ENCODE measurements around the gene LINC00305.

The LINC00305 gene

DNA sequence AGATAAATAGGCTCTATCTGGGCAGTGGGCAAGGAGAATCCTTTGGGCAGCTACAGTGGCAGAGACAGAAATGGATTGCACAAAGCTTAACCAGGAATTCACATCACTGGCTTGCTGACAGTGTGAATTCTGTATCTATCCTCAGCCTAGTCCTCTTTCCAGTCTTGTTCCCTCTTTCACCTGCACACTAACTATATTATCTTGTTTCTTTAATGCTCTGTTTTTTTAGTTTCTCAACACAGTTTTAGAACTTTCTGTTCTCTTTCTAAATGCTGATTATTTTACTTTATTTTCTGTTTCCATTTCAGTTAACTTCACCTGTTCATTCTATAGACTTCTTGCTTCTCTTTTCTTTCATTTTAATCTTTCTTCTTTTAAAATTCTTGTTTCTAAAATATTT lies 66.4 kb downstream of the LINC00305 start:
- no peaks in the 10 kb centered on the region for H3K27me3 ChIP-seq (ENCODE audit: control insufficient read depth, insufficient read depth, low read length)
- H3K4me1 ChIP-seq (ENCODE audit: control insufficient read depth, low read depth, low read length) = peaks cover 12% of the 10 kb centered on the region
- H3K9me3 ChIP-seq (ENCODE audit: control insufficient read depth, low read depth, low read length) = no peaks in the 10 kb centered on the region
- no peak overlapping the region for H3K9ac ChIP-seq (ENCODE audit: low read length)
- no peaks in the 10 kb centered on the region for H3K36me3 ChIP-seq (ENCODE audit: control insufficient read depth, low read depth, low read length)
- H3K27ac ChIP-seq (ENCODE audit: low read length) = no peak overlapping the region
- no peak overlapping the region for H3K4me3 ChIP-seq (ENCODE audit: low read length)

DNA sequence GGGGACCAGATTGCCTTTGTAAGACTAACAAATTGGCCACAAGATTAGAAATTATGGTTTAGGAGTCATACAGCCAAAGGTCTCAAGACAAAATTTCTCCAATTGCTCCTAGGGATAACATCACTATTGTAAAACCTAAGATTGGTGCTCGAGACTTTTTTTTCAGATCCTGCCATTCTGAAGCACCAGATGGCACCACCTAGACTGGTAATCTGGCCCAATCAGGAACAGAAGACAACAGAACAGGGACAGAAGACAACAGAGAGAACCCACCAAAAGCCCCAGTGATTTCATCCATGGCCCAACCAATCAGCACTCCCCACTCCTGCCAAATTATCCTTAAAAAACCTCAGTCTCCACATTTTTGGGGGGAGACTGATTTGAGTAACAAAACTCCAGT lies 66.8 kb downstream of the LINC00305 start:
- no peaks in the 10 kb centered on the region for H3K36me3 ChIP-seq (ENCODE audit: control insufficient read depth, low read depth, low read length)
- no peaks in the 10 kb centered on the region for H3K27me3 ChIP-seq (ENCODE audit: control insufficient read depth, insufficient read depth, low read length)
- no peak overlapping the region for H3K4me3 ChIP-seq (ENCODE audit: low read length)
- peaks cover 12% of the 10 kb centered on the region for H3K4me1 ChIP-seq (ENCODE audit: control insufficient read depth, low read depth, low read length)
- H3K27ac ChIP-seq (ENCODE audit: low read length) = no peak overlapping the region
- no peak overlapping the region for H3K9ac ChIP-seq (ENCODE audit: low read length)
- H3K9me3 ChIP-seq (ENCODE audit: control insufficient read depth, low read depth, low read length) = no peaks in the 10 kb centered on the region

- Histone ChIP-seq H3K27me3 (ENCODE audit: control insufficient read depth, insufficient read depth, low read length) (no peaks in the 10 kb centered on the region), H3K27ac (ENCODE audit: low read length) (no peak overlapping the region), H3K9ac (ENCODE audit: low read length) (no peak overlapping the region), H3K4me3 (ENCODE audit: low read length) (no peak overlapping the region), H3K36me3 (ENCODE audit: control insufficient read depth, low read depth, low read length) (no peaks in the 10 kb centered on the region), H3K9me3 (ENCODE audit: control insufficient read depth, low read depth, low read length) (no peaks in the 10 kb centered on the region), H3K4me1 (ENCODE audit: control insufficient read depth, low read depth, low read length) (no peaks in the 10 kb centered on the region)
Observed at GRCh38 chr18:64073971-64074370, 74.9 kb downstream of the LINC00305 start.

- H3K9ac ChIP-seq (ENCODE audit: low read length) = no peak overlapping the region
- peaks cover 51% of the 10 kb centered on the region for H3K27me3 ChIP-seq (ENCODE audit: control insufficient read depth, insufficient read depth, low read length)
Observed at GRCh38 chr18:64055019-64055418, 93.9 kb downstream of the LINC00305 start.

GRCh38 chr18:64053246-64053645 lies 95.6 kb downstream of the LINC00305 start:
- H3K9ac ChIP-seq (ENCODE audit: low read length) = no peak overlapping the region
- H3K36me3 ChIP-seq (ENCODE audit: control insufficient read depth, low read depth, low read length) = no peaks in the 10 kb centered on the region
- no peaks in the 10 kb centered on the region for H3K9me3 ChIP-seq (ENCODE audit: control insufficient read depth, low read depth, low read length)
- no peak overlapping the region for H3K4me3 ChIP-seq (ENCODE audit: low read length)
- peaks cover 6% of the 10 kb centered on the region for H3K4me1 ChIP-seq (ENCODE audit: control insufficient read depth, low read depth, low read length)
- peaks cover 51% of the 10 kb centered on the region for H3K27me3 ChIP-seq (ENCODE audit: control insufficient read depth, insufficient read depth, low read length)
- no peak overlapping the region for H3K27ac ChIP-seq (ENCODE audit: low read length)

More at GRCh38 chr18:64055019-64055418, 93.9 kb downstream of the LINC00305 start:
- Histone ChIP-seq H3K4me3 (ENCODE audit: low read length) (no peak overlapping the region), H3K27ac (ENCODE audit: low read length) (no peak overlapping the region), H3K9me3 (ENCODE audit: control insufficient read depth, low read depth, low read length) (no peaks in the 10 kb centered on the region), H3K36me3 (ENCODE audit: control insufficient read depth, low read depth, low read length) (no peaks in the 10 kb centered on the region), H3K4me1 (ENCODE audit: control insufficient read depth, low read depth, low read length) (peaks cover 6% of the 10 kb centered on the region)

GRCh38 chr18:64052772-64053171 lies 96.1 kb downstream of the LINC00305 start:
- Histone ChIP-seq H3K27ac (ENCODE audit: low read length) (no peak overlapping the region), H3K27me3 (ENCODE audit: control insufficient read depth, insufficient read depth, low read length) (peaks cover 51% of the 10 kb centered on the region), H3K4me1 (ENCODE audit: control insufficient read depth, low read depth, low read length) (peaks cover 6% of the 10 kb centered on the region), H3K4me3 (ENCODE audit: low read length) (no peak overlapping the region), H3K36me3 (ENCODE audit: control insufficient read depth, low read depth, low read length) (no peaks in the 10 kb centered on the region), H3K9ac (ENCODE audit: low read length) (no peak overlapping the region), H3K9me3 (ENCODE audit: control insufficient read depth, low read depth, low read length) (no peaks in the 10 kb centered on the region)

DNA sequence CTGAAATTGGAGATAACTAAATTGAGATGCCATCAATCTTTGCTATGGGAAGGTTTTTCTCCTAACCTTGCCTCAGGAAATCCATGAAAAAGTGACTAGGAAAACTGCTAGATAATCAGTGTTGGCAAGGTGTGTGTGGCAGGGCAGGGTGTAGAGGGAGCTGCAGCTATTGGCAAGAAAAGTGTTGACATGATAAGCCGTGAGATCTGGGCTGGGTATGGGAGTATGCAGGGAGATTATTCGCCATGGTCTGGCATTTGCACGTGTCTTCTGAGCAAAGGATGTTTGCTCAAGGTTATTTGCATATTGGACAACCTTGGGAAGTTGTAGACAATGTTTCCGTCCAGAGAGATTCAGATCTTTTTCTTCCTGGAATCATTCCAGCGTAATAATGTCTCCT lies 104.3 kb downstream of the LINC00305 start:
- Histone ChIP-seq H3K9ac (ENCODE audit: low read length) (no peak overlapping the region), H3K27ac (ENCODE audit: low read length) (no peak overlapping the region), H3K4me3 (ENCODE audit: low read length) (no peak overlapping the region), H3K27me3 (ENCODE audit: control insufficient read depth, insufficient read depth, low read length) (no peaks in the 10 kb centered on the region), H3K9me3 (ENCODE audit: control insufficient read depth, low read depth, low read length) (no peaks in the 10 kb centered on the region), H3K4me1 (ENCODE audit: control insufficient read depth, low read depth, low read length) (no peaks in the 10 kb centered on the region), H3K36me3 (ENCODE audit: control insufficient read depth, low read depth, low read length) (no peaks in the 10 kb centered on the region)

DNA sequence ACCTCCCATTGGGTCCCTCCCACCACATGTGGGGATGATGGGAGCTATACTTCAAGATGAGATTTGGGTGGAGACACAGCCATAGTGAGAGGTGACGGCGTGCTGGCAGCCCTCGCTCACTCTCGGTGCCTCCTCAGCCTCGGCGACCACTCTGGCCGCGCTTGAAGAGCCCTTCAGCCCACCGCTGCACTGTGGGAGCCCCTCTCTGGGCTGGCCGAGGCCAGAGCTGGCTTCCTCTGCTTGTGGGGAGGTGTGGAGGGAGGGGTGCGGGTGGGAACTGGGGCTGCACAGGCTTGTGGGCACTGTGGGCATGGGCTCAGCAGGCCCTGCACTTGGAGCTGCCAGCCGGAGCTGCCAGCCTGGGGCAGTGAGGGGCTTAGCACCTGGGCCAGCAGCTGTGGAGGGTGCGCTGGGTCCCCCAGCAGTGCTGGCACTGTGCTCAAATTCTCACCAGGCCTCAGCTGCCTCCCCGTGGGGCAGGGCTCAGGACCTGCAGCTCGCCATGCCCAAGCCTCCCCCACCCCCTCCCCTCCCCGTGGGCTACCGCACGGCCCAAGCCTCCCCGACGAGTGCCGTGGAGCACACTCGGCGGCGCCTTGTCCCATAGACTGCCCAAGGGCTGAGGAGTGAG lies 106.0 kb downstream of the LINC00305 start:
- Histone ChIP-seq H3K36me3 (ENCODE audit: control insufficient read depth, low read depth, low read length) (no peaks in the 10 kb centered on the region), H3K9ac (ENCODE audit: low read length) (no peak overlapping the region), H3K4me3 (ENCODE audit: low read length) (no peak overlapping the region), H3K27ac (ENCODE audit: low read length) (no peak overlapping the region), H3K9me3 (ENCODE audit: control insufficient read depth, low read depth, low read length) (no peaks in the 10 kb centered on the region), H3K27me3 (ENCODE audit: control insufficient read depth, insufficient read depth, low read length) (no peaks in the 10 kb centered on the region), H3K4me1 (ENCODE audit: control insufficient read depth, low read depth, low read length) (no peaks in the 10 kb centered on the region)

DNA sequence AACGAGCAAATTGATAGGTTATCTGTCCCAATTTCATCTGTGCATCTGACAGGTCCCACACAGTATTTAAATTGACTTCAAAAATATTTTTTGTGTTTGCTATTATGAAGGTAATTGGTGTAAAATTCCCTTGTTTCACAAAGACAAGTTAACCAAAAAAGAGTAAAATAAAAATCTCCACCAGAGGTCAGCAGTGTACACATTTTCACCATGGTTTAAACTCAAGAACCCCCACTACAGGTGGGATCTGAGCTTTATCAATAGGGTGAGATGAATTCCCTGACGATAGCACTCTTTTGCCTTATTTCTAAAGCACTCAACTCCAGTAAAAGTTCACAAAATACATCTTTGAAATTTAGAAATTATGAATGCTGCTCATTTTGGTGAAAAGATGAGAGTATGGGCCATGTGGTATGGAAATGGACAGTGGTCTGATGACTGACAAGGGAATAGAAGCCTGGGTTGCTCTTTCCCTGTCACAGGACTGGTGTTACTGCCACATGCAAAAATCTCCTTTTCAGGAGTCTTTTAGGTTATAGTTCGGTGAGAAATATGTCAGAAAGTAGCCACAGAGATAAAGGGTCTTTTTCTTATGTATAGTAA lies 111.0 kb downstream of the LINC00305 start:
- Histone ChIP-seq H3K9me3 (ENCODE audit: control insufficient read depth, low read depth, low read length) (no peaks in the 10 kb centered on the region), H3K4me1 (ENCODE audit: control insufficient read depth, low read depth, low read length) (no peaks in the 10 kb centered on the region), H3K27me3 (ENCODE audit: control insufficient read depth, insufficient read depth, low read length) (no peaks in the 10 kb centered on the region), H3K9ac (ENCODE audit: low read length) (no peak overlapping the region), H3K4me3 (ENCODE audit: low read length) (no peak overlapping the region), H3K36me3 (ENCODE audit: control insufficient read depth, low read depth, low read length) (no peaks in the 10 kb centered on the region), H3K27ac (ENCODE audit: low read length) (no peak overlapping the region)

- no peaks in the 10 kb centered on the region for H3K27me3 ChIP-seq (ENCODE audit: control insufficient read depth, insufficient read depth, low read length)
- no peaks in the 10 kb centered on the region for H3K9me3 ChIP-seq (ENCODE audit: control insufficient read depth, low read depth, low read length)
- no peak overlapping the region for H3K4me3 ChIP-seq (ENCODE audit: low read length)
- no peaks in the 10 kb centered on the region for H3K4me1 ChIP-seq (ENCODE audit: control insufficient read depth, low read depth, low read length)
- H3K36me3 ChIP-seq (ENCODE audit: control insufficient read depth, low read depth, low read length) = no peaks in the 10 kb centered on the region
- H3K27ac ChIP-seq (ENCODE audit: low read length) = no peak overlapping the region
- no peak overlapping the region for H3K9ac ChIP-seq (ENCODE audit: low read length)
Observed at GRCh38 chr18:64032312-64032711, 116.6 kb downstream of the LINC00305 start.

DNA sequence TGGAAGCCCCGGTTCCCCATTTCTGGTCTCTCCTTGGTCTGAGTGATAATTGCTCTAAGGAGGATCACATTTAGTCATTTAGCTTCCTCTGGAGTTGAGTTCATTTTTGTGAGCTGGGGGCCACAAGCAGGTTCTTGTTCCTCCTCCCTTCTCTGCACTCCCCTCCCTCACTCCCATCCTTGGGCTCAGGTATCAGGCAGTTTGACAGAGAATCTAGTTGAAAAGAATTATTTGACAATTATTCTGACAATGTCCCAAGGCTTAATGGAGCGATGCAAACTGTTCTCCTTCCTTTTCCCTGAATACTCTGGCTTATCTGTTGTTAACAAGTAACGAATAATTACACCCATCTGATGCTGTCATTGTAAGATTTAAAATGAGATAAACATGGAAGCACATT lies 117.5 kb downstream of the LINC00305 start:
- Histone ChIP-seq H3K27ac (ENCODE audit: low read length) (no peak overlapping the region), H3K9ac (ENCODE audit: low read length) (no peak overlapping the region), H3K36me3 (ENCODE audit: control insufficient read depth, low read depth, low read length) (no peaks in the 10 kb centered on the region), H3K4me3 (ENCODE audit: low read length) (no peak overlapping the region), H3K9me3 (ENCODE audit: control insufficient read depth, low read depth, low read length) (no peaks in the 10 kb centered on the region), H3K4me1 (ENCODE audit: control insufficient read depth, low read depth, low read length) (no peaks in the 10 kb centered on the region), H3K27me3 (ENCODE audit: control insufficient read depth, insufficient read depth, low read length) (no peaks in the 10 kb centered on the region)
